SK-N-SH treated with all-trans-retinoic acid at 6 μM for 48 hours (cell line): ENCODE results near the gene PDE6A.

Source experiments
- ARNTL ChIP-seq: fragments of 450-650 bp; formaldehyde crosslinking; IDR thresholded peaks from 2 replicates; pipeline ENCODE4 v1.5.0; 2020; ENCODE audit warnings: low read depth, mild to moderate bottlenecking, moderate library complexity, borderline replicate concordance
- BACH2 ChIP-seq: fragments of 250-450 bp; sonication (Bioruptor Pico); IDR thresholded peaks from 2 replicates; pipeline ENCODE4 v1.9.0; 2021; ENCODE audit warnings: mild to moderate bottlenecking, borderline replicate concordance
- CREB5 ChIP-seq: fragments of 250-450 bp; sonication (Bioruptor Pico); IDR thresholded peaks from 2 replicates; pipeline ENCODE4 v1.5.1; 2020; ENCODE audit warnings: low read depth, mild to moderate bottlenecking, moderate library complexity
- CSDC2 ChIP-seq: fragments of 250-450 bp; sonication (Bioruptor Pico); IDR thresholded peaks from 2 replicates; pipeline ENCODE4 v1.5.0; 2020; ENCODE audit warnings: mild to moderate bottlenecking, moderate library complexity
- CSRNP3 ChIP-seq: fragments of 250-450 bp; sonication (Bioruptor Pico); IDR thresholded peaks from 2 replicates; pipeline ENCODE4 v1.5.1; 2021; ENCODE audit warnings: mild to moderate bottlenecking, moderate library complexity
- ESRRG ChIP-seq: fragments of 250-450 bp; sonication (Bioruptor Pico); IDR thresholded peaks from 2 replicates; pipeline ENCODE4 v1.6.1; 2021; ENCODE audit warnings: mild to moderate bottlenecking
- ISL1 ChIP-seq: fragments of 250-450 bp; sonication (Bioruptor Pico); IDR thresholded peaks from 2 replicates; pipeline ENCODE4 v2.1.2; 2022; ENCODE audit warnings: mild to moderate bottlenecking, moderate library complexity
- OSR1 ChIP-seq: fragments of 250-450 bp; sonication (Bioruptor Pico); IDR thresholded peaks from 2 replicates; pipeline ENCODE4 v1.8.0; 2022; ENCODE audit warnings: moderate library complexity, mild to moderate bottlenecking, inconsistent platforms
- PATZ1 ChIP-seq: fragments of 250-450 bp; sonication (Bioruptor Pico); IDR thresholded peaks from 2 replicates; pipeline ENCODE4 v1.8.0; 2020; ENCODE audit warnings: mild to moderate bottlenecking, moderate library complexity, borderline replicate concordance
- POU6F1 ChIP-seq: fragments of 250-450 bp; sonication (Bioruptor Pico); IDR thresholded peaks from 2 replicates; pipeline ENCODE4 v1.8.0; 2021; ENCODE audit warnings: low read depth, mild to moderate bottlenecking, moderate library complexity, borderline replicate concordance
- TSHZ2 ChIP-seq: fragments of 250-450 bp; sonication (Bioruptor Pico); IDR thresholded peaks from 2 replicates; pipeline ENCODE4 v1.5.0; 2020; ENCODE audit warnings: mild to moderate bottlenecking, moderate library complexity
- ZFP30 ChIP-seq: fragments of 450-650 bp; formaldehyde crosslinking; IDR thresholded peaks from 2 replicates; pipeline ENCODE4 v1.5.0; 2022; ENCODE audit warnings: mild to moderate bottlenecking, moderate library complexity
- ZNF565 ChIP-seq: fragments of 450-650 bp; formaldehyde crosslinking; conservative IDR thresholded peaks from 2 replicates; pipeline ENCODE4 v1.5.0; 2020; ENCODE audit warnings: low read depth, mild to moderate bottlenecking, moderate library complexity
- ZNF8 ChIP-seq: fragments of 450-650 bp; formaldehyde crosslinking; IDR thresholded peaks from 2 replicates; pipeline ENCODE4 v1.5.0; 2020; ENCODE audit warnings: mild to moderate bottlenecking, moderate library complexity

- TF ChIP-seq BACH2 (CRISPR knock-in tag) (no peak), ISL1 (CRISPR knock-in tag) (no peak), ZFP30 (CRISPR knock-in tag) (no peak), OSR1 (CRISPR knock-in tag) (no peak), PATZ1 (no peak), CSRNP3 (no peak), TSHZ2 (CRISPR knock-in tag) (no peak), ARNTL (CRISPR knock-in tag) (no peak), ZNF565 (CRISPR knock-in tag) (no peak), CSDC2 (no peak), ESRRG (no peak), POU6F1 (CRISPR knock-in tag) (no peak), CREB5 (CRISPR knock-in tag) (no peak), ZNF8 (CRISPR knock-in tag) (no peak)
Observed at GRCh38 chr5:149809931-149810691, 134.5 kb downstream of the PDE6A start.
